Measurements from ENCODE around the gene RIMBP2.

GRCh38 chr12:130739571-130739970 is 23.5 kb upstream of the RIMBP2 start:
- TF ChIP-seq EZH2 (IDR thresholded peaks at IDR 0.05; ENCODE audit: insufficient read depth, poor library complexity, severe bottlenecking): no peak
- TF ChIP-seq EZH2phosphoT487 (IDR thresholded peaks at IDR 0.05; ENCODE audit: insufficient read depth, low read depth): no peak
